Spleen (tissue), 7 donors: ENCODE measurements around the gene PCSK9.

Experiments
- POLR2A ChIP-seq, 3 donors: fragments of 450-650 bp; IDR thresholded peaks; one replicate each; pipeline ENCODE4 v1.5.1; 2017; ENCODE audit warnings: antibody characterized with exemption in 3 of 3, mild to moderate bottlenecking in 1 of 3
- POLR2AphosphoS5 ChIP-seq, 3 donors: sonication (generic); formaldehyde crosslinking; IDR thresholded peaks; one replicate each; pipeline ENCODE4 v1.5.1; 2017; ENCODE audit warnings: antibody characterized with exemption in 3 of 3
- TF ChIP-seq, protein P1 (sequence below), 11 experiments: fragments of 200-600 bp in 7 of 11; fragments of 450-650 bp in 4 of 11; sonication (generic) in 4 of 11; IDR thresholded peaks in 8 of 11; conservative IDR thresholded peaks in 3 of 11; 1 replicate in 7 of 11; 2 replicates in 4 of 11; pipeline versions ENCODE4 v1.4.0 to v1.8.0; 2016 to 2021; ENCODE audit warnings: antibody characterized with exemption in 11 of 11, inconsistent platforms in 4 of 11, mild to moderate bottlenecking in 1 of 11
- donor health status: DM: no; HTN: no; CAD: no; lungs with moderate emphysema.
- donor health status: DM: no; HTN: no; CAD: no.
- donor health status: DM: no; HTN: no; CAD: no.

DNA sequence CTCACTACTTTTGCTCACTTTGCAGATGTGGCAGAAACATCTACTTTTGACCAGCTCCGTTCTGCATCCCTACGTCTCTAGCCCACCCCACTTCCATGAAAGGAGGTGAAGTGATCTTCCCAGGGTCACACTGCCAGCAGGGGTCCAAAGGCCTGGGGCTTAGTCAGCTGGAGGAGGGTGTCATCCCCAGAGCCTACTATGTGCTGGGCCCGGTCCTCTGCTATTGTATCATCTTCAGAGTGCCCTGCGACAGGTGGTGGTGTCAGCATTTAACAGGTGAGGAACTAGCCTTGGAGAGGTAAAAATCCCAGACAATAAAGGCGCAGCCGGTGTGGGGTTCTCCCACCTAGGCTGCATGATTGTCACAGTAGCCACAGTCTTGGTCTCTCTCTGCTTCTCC is 46.2 kb upstream of the PCSK9 start:
- TF ChIP-seq, protein P1, sequence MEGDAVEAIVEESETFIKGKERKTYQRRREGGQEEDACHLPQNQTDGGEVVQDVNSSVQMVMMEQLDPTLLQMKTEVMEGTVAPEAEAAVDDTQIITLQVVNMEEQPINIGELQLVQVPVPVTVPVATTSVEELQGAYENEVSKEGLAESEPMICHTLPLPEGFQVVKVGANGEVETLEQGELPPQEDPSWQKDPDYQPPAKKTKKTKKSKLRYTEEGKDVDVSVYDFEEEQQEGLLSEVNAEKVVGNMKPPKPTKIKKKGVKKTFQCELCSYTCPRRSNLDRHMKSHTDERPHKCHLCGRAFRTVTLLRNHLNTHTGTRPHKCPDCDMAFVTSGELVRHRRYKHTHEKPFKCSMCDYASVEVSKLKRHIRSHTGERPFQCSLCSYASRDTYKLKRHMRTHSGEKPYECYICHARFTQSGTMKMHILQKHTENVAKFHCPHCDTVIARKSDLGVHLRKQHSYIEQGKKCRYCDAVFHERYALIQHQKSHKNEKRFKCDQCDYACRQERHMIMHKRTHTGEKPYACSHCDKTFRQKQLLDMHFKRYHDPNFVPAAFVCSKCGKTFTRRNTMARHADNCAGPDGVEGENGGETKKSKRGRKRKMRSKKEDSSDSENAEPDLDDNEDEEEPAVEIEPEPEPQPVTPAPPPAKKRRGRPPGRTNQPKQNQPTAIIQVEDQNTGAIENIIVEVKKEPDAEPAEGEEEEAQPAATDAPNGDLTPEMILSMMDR (IDR thresholded peaks at IDR 0.05 in 8 of 11, conservative IDR thresholded peaks at IDR 0.05 in 3 of 11) = no peak
- TF ChIP-seq POLR2AphosphoS5 (IDR thresholded peaks at IDR 0.05) = no peak
- no peak for TF ChIP-seq POLR2A (IDR thresholded peaks at IDR 0.05)
